Caki2 (cell line): Measurements from ENCODE around the gene PSIP1. TPM values are rescaled to one million over a fixed set of nuclear protein-coding genes. Genes with fewer than 3 reads are reported as not detected.
A peak's percentile ranks its signal among the peaks of the same experiment; 100 is the strongest.

Experiments used
- DNase-seq: peaks from one replicate; pipeline ENCODE4 v3.0.0-alpha.2; 2015; ENCODE audit warnings: low read depth
- in situ Hi-C: cut with HindIII; loops from 2 replicates; pipeline ENCODE4 v1.10.0; 2016; ENCODE audit warnings: low sequenced_read_pairs, low pct_unique_long_range_greater_than_20kb, mixed read lengths
- total RNA-seq: library from RNA; depleted of rRNA; stranded (reverse); fragments of >200 nt; shearing (Covaris generic); gene quantifications from 2 replicates; pipeline ENCODE4 v1.2.3, GENCODE V29; 2014; ENCODE audit warnings: low replicate concordance

The PSIP1 gene
- total RNA-seq, 1 experiment from 2014 or later, result 41.8 TPM

GRCh38 chr9:15512204-15512603 lies 1.4 kb upstream of the PSIP1 start:
- in situ Hi-C loops, result no loop called here
- no peak for DNase-seq

- in situ Hi-C loops, result no loop called here
- peak; percentile 20 for DNase-seq
These were observed 610 bp downstream of the PSIP1 start for GRCh38 chr9:15509931-15510788.

GRCh38 chr9:15505921-15506320 lies 4.8 kb downstream of the PSIP1 start:
- in situ Hi-C loops, result no loop called here
- DNase-seq, result no peak

GRCh38 chr9:15501803-15502202 lies 9.0 kb downstream of the PSIP1 start:
- DNase-seq, result no peak
- in situ Hi-C loops, result no loop called here

GRCh38 chr9:15501179-15501578 lies 9.6 kb downstream of the PSIP1 start:
- in situ Hi-C loops, result no loop called here
- DNase-seq, result no peak

GRCh38 chr9:15499139-15499538 lies 11.6 kb downstream of the PSIP1 start:
- in situ Hi-C loops, result no loop called here
- DNase-seq, result no peak

- DNase-seq, result no peak
- in situ Hi-C loops, result no loop called here
These were observed 12.3 kb downstream of the PSIP1 start for GRCh38 chr9:15498246-15498995.

GRCh38 chr9:15492485-15493150 lies 18.2 kb downstream of the PSIP1 start:
- in situ Hi-C loops, result no loop called here
- no peak for DNase-seq

- in situ Hi-C loops, result no loop called here
- no peak for DNase-seq
These were observed 18.8 kb downstream of the PSIP1 start for GRCh38 chr9:15491950-15492349.

- peak; percentile 11 for DNase-seq
- in situ Hi-C loops, result no loop called here
These were observed 24.7 kb downstream of the PSIP1 start for GRCh38 chr9:15485836-15486666.

- DNase-seq, result no peak
- in situ Hi-C loops, result no loop called here
These were observed 26.0 kb downstream of the PSIP1 start for GRCh38 chr9:15484802-15485201.

GRCh38 chr9:15482146-15482545 lies 28.6 kb downstream of the PSIP1 start:
- in situ Hi-C loops, result no loop called here
- DNase-seq, result no peak

GRCh38 chr9:15480028-15480427 lies 30.7 kb downstream of the PSIP1 start:
- DNase-seq, result no peak
- in situ Hi-C loops, result no loop called here

GRCh38 chr9:15475923-15476536 lies 34.7 kb downstream of the PSIP1 start:
- in situ Hi-C loops, result no loop called here
- no peak for DNase-seq

- DNase-seq, result no peak
- in situ Hi-C loops, result no loop called here
These were observed 40.9 kb downstream of the PSIP1 start for GRCh38 chr9:15469862-15470261.

GRCh38 chr9:15469406-15469805 lies 41.4 kb downstream of the PSIP1 start:
- DNase-seq, result no peak
- in situ Hi-C loops, result no loop called here

- in situ Hi-C loops, result no loop called here
- no peak for DNase-seq
These were observed 42.6 kb downstream of the PSIP1 start for GRCh38 chr9:15468145-15468544.

- in situ Hi-C loops, result no loop called here
- DNase-seq, result no peak
These were observed 49.2 kb downstream of the PSIP1 start for GRCh38 chr9:15461601-15462000.
